GM18517 (cell line): ENCODE results near the gene WSB2.
"Not testable (repeated sequence)": the region's sequence is repeated elsewhere in the genome, so short reads cannot be mapped to it uniquely, and the experiment has no call there.

Experiments
- ATAC-seq: cut with Tn5 transposase; IDR thresholded peaks from one replicate; pipeline ENCODE4 v1.9.1; 2021; ENCODE audit warnings: mild to moderate bottlenecking, moderate library complexity; ENCODE audit not compliant: unreplicated experiment

WSB2 gene

GRCh38 chr12:118061011-118061872 is at the start of gene WSB2:
Gene WSB2 (minus strand): TSS chr12:118061179. CDS start chr12:118061048, 131 bp downstream.
- no peak for ATAC-seq

- no peak for ATAC-seq
These were observed 48.1 kb upstream of the WSB2 start for GRCh38 chr12:118109088-118109487.

GRCh38 chr12:118107694-118108093 is 46.7 kb upstream of the WSB2 start:
- no peak for ATAC-seq

DNA sequence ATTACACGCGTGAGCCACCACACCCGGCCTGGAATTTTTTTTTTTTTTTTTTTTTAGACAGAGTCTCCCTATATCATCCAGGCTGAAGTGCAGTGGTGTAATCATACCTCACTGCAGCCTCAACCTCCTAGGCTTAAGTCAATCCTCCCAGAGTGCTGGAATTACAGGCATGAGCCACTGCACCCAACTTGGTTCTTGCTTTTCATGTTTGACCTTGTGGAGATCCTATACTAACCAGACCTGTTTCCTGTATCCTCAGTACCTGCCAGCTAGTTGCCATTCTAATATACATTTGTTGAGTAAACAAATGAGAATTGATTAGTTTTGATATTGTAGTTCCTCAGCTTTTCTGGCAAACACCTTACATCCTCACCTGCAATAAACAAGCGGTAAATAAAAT is 46.0 kb upstream of the WSB2 start:
- no peak for ATAC-seq

DNA sequence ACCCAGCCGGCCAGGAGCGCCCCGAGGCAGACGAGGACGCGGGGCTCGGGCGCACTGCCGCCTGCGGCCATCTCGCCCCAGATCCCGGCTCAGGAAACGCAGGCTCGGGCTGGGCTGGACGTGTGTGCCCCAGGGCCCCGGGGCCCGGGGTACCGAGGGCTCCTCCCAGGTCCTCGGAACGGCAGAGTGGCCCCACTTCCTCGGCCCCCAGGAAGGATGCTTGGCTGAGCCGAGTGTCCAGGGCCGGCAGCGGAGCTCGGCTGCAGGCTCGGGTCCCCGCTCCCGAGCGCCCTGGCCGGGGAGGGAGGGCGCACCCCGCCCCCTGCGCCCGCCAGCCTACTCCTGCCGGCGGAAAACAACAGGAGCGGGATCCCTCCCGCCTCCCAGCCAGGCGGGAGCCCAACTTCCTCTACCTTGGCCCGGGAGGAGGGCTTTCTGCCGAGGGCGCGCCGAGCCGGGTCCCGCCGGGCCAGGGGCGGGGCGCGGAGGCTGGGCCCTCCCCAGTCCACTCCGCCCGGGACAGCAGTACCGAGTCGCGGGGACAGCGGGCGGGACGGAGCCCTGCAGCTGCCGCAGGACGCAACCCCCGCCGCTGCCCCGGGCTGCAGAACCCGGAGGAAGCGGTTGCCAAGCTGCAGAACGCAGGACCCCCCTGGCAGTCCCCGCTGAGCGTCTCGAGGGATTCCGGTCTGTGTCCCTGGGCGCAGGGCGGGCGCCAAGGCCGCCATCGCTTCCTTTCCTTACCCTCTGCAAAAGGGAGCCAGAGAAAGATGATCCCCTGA is 42.8 kb upstream of the WSB2 start, which contains the start of gene VSIG10:
TSS of gene VSIG10 (minus strand) at position 411 of the 782 bp plus-strand sequence. CDS start at position 71, 340 bp downstream.
- ATAC-seq = no peak

- no peak for ATAC-seq
These were observed 42.2 kb upstream of the WSB2 start for GRCh38 chr12:118103201-118103600.

DNA sequence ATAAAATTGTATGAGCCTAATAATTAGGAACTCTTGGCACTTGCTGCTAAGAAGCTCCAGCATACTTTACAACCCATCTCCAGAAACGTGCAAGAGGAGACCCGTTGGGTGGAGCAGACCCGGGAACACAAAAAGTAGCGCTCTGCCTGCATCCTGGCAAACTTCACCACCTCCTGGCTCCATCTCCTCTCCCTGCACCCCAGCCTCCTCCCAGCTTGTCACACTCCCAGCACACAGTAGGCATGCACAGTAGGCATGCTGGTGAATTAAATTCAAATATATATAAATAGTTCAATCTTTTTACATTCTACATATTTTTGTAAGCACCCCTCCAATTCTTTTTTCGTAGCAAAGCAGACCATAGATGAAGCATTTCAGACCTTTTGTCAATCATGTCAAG is 41.6 kb upstream of the WSB2 start:
- no peak for ATAC-seq

GRCh38 chr12:118102070-118102469 is 41.1 kb upstream of the WSB2 start:
- ATAC-seq = no peak

DNA sequence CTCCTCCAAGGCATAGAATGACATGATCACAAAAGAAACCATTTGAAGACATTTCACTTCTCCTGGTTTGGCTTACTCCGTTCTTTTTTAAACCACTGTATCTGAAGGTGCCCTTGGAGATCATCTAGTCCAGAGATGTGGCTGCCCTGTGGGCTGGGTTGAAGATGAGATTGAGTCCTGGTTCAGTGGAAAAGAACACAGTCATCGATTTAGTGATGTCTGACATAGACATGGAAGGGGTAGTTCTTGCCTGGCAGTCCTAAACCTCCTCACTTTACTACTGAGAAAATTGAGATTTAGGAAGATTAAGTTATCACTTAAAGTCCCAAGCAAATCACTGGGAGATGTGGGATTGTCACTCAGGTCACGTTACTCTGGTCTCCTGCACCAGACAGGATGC is 40.1 kb upstream of the WSB2 start:
- ATAC-seq = no peak

DNA sequence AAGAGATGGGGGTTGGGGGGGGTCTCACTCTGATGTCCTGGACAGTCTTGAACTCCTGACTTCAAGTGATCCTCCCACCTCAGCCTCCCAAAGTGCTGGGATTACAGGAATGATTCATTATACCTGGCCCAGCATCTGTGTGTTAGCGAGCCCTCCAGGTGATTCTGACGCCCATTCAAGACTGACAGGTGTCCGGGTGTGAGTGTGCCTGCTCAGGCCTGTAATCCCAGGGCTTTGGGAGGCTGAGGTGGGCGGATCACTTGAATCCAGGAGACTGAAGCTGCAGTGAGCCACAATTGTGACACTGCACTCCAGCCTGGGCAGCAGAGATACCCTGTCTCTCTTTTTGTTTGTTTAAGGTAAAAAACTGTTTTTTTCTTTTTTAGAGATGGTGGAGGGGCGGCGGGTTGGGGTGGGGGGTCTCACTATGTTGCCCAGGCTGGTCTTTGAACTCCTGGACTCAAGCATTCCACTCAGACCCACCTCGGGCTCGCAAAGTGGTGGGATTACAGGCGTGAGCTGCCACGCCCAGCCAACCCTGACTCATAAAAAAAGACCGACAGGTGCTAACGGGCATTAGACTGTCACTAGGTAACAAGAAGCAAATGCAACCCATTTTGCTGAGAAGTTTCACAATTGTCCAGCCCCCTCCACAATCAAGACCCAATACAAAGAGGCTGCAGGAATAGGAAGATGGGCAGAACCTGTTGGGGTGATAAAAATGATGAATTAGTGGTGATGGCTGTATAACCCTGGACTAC is 38.1 kb upstream of the WSB2 start:
- no peak for ATAC-seq

- ATAC-seq = no peak
These were observed 37.4 kb upstream of the WSB2 start for GRCh38 chr12:118098401-118098800.

- ATAC-seq = no peak
These were observed 33.1 kb upstream of the WSB2 start for GRCh38 chr12:118094039-118094438.

DNA sequence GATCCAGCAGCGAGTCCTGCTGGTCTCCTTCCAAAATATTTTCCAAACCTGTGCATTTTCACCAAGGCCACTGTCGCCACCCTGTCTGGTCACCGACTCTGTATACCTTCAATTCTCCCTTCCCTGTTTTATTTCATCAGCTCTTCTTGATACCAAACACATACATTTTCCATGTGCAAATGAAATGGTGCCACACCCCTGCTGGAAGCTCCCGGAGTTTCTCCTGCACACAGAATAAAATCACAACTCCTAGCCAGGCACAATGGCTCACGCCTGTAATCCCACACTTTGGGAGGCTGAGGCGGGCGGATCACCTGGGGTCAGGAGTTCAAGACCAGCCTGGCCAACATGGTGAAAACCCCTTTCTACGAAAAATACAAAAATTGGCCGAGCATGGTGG is 28.8 kb upstream of the WSB2 start:
- ATAC-seq = no peak

DNA sequence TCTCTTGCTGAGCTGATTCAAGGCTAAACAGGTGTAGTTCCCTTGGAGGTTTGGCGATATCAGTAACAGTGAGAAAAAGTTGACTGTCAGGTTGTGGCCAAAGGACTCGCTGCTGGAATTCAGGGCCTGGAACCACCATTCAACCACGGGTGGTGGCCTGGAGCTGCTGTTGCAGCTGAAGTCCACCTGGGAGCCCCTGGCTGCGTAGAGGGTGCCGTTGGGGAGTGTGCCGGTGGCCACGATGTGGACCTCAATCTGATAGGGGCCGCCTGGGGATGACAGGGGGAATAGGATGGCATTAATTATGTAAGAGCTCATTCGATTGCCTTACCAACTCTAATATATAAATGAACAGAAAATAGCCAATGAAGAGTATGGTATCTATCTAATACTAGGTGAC is 21.2 kb upstream of the WSB2 start:
- no peak for ATAC-seq

- ATAC-seq = not testable (repeated sequence)
These were observed 20.5 kb upstream of the WSB2 start for GRCh38 chr12:118081521-118081920.

DNA sequence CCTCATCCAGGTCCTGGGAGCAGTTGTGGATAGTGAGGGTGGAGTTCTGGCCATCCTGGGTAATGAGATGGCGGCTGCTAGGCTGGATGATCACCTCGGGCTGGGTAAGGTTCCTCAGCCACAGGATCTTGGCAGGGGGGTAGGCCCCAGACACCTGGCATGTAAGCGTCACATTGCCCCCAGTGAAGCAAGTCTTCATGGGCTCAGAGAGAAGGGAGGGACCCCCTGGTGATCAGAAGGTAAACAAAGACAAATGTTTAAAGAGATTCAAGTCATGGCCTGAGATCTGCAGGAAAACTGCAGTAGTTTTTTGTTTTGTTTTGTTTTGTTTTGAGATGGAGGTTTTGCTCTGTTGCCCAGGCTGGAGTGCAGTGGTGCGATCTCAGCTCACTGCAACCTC is 12.8 kb upstream of the WSB2 start:
- no peak for ATAC-seq

- no peak for ATAC-seq
These were observed 9.7 kb upstream of the WSB2 start for GRCh38 chr12:118070650-118071049.

GRCh38 chr12:118068445-118068844 is 7.5 kb upstream of the WSB2 start:
- ATAC-seq = no peak

DNA sequence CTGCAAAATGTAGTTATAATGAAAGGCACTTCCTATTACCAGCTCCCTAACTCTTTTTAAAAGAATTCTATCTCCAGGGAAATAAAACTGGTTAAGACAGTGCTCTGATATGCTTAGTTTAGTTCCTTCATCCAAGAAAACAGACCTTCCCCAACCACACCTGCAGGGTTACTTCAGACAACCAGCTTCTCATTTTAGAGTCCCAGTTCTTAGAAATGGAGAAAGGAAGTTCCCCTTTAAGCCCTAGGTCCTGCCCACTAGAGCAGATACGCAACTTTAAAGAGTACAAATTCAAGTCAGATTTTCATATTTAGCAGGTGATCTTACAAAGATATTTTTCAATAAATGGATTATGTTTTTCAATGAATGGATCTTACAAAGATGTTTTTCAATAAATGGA is 4.4 kb upstream of the WSB2 start:
- ATAC-seq = no peak

- ATAC-seq = no peak
These were observed 3.6 kb upstream of the WSB2 start for GRCh38 chr12:118064608-118065007.
